Endothelial cell of umbilical vein (primary cell): ENCODE results near the gene CHURC1. TPM values are rescaled to one million over a fixed set of nuclear protein-coding genes. Genes with fewer than 3 reads are reported as not detected.

Experiments used
- BruUV-seq: library from RNA; stranded (reverse); fragments of 400-500 nt; replicated peaks from 2 replicates; lab custom pipeline; 2021; lab: Mats Ljungman, UMichigan
- CTCF ChIA-PET: fragments of 300-600, 350-600 bp; sonication (Branson Sonifier 250); formaldehyde crosslinking; loops from one replicate; lab custom pipeline; 2021; ENCODE audit warnings: antibody characterized with exemption, inconsistent platforms; lab: Charles Lee
- POLR2A ChIA-PET: fragments of 300-600, 350-600 bp; sonication (Branson Sonifier 250); formaldehyde crosslinking; loops from one replicate; lab custom pipeline; 2021; ENCODE audit warnings: antibody characterized with exemption, inconsistent platforms; lab: Charles Lee
- DNase-seq: peaks from one replicate; pipeline ENCODE4 v3.0.0-alpha.2; 2011; ENCODE audit warnings: low read depth, low spot score
- FAIRE-seq: peaks from 2 replicates; lab custom pipeline; 2011; peaks lifted over from hg19 to GRCh38; lab: Jason Lieb, UNC
- H2AFZ ChIP-seq: 2 replicates; pipeline ENCODE4 v1.6.0; 2012; ENCODE audit warnings: low read depth, low read length, control low read depth, inconsistent platforms
- H3K27ac ChIP-seq: 2 replicates; pipeline ENCODE4 v1.5.1; 2011; ENCODE audit warnings: low read depth, mild to moderate bottlenecking, control low read depth, low read length, moderate library complexity; ENCODE audit not compliant: insufficient read depth
- H3K27me3 ChIP-seq, 2 experiments: 2 replicates each; pipeline versions ENCODE4 v1.6.0 to v1.6.1; 2011; ENCODE audit warnings: low read length in 2 of 2, mixed read lengths in 1 of 2; ENCODE audit not compliant: control insufficient read depth in 2 of 2, insufficient read depth in 2 of 2
- H3K36me3 ChIP-seq, 2 experiments: 2 replicates in 1 of 2; 3 replicates in 1 of 2; pipeline ENCODE4 v1.5.1; 2011; ENCODE audit warnings: low read length in 2 of 2, mild to moderate bottlenecking in 1 of 2, moderate library complexity in 1 of 2; ENCODE audit not compliant: control insufficient read depth in 2 of 2, insufficient read depth in 2 of 2; ENCODE audit errors: extremely low read depth in 1 of 2
- H3K4me1 ChIP-seq: 3 replicates; pipeline ENCODE4 v1.5.1; 2011; ENCODE audit warnings: mild to moderate bottlenecking, low read length; ENCODE audit not compliant: control insufficient read depth, insufficient read depth; ENCODE audit errors: extremely low read depth
- H3K4me2 ChIP-seq: 2 replicates; pipeline ENCODE4 v1.6.1; 2011; ENCODE audit warnings: low read length, control low read depth, mixed read lengths; ENCODE audit not compliant: insufficient read depth
- H3K4me3 ChIP-seq, 3 experiments: fragments of 200-600 bp in 1 of 3; sonication (generic), shearing (Covaris generic) in 1 of 3; replicated peaks in 1 of 3; 2 replicates each; pipeline ENCODE4 v1.5.1; 2011 to 2016; ENCODE audit warnings: control low read depth in 3 of 3, low read length in 3 of 3, mild to moderate bottlenecking in 2 of 3, inconsistent platforms in 1 of 3, low read depth in 1 of 3, moderate library complexity in 1 of 3; ENCODE audit not compliant: insufficient read depth in 1 of 3
- H3K79me2 ChIP-seq: 2 replicates; pipeline ENCODE4 v1.6.0; 2012; ENCODE audit warnings: low read length, inconsistent platforms; ENCODE audit not compliant: control insufficient read depth, insufficient read depth
- H3K9ac ChIP-seq: replicated peaks from 2 replicates; pipeline ENCODE3; 2011; ENCODE audit warnings: low read length, control low read depth; ENCODE audit not compliant: insufficient read depth; ENCODE audit errors: extremely low read depth
- H3K9me1 ChIP-seq: replicated peaks from 3 replicates; pipeline ENCODE4 v1.6.0; 2011; ENCODE audit warnings: mild to moderate bottlenecking, low read length; ENCODE audit not compliant: control insufficient read depth, insufficient read depth; ENCODE audit errors: extremely low read depth
- H3K9me3 ChIP-seq: replicated peaks from 2 replicates; pipeline ENCODE4 v1.5.1; 2012; ENCODE audit warnings: low read length, inconsistent platforms; ENCODE audit not compliant: control insufficient read depth, insufficient read depth
- H4K20me1 ChIP-seq: replicated peaks from 2 replicates; pipeline ENCODE3; 2011; ENCODE audit warnings: mild to moderate bottlenecking, low read length; ENCODE audit not compliant: control insufficient read depth, insufficient read depth; ENCODE audit errors: extremely low read depth
- EZH2 ChIP-seq: IDR thresholded peaks from 2 replicates; pipeline ENCODE4 v1.6.1; 2012; ENCODE audit warnings: borderline replicate concordance, low read depth, mild to moderate bottlenecking, moderate library complexity, low read length, inconsistent platforms; ENCODE audit not compliant: severe bottlenecking
- JUN ChIP-seq: IDR thresholded peaks from 2 replicates; pipeline ENCODE4 v1.6.1; 2011; ENCODE audit warnings: borderline replicate concordance, low read depth; ENCODE audit not compliant: insufficient read length, insufficient read depth
- POLR2A ChIP-seq: IDR thresholded peaks from 2 replicates; pipeline ENCODE4 v1.6.1; 2012; ENCODE audit warnings: low read depth, mild to moderate bottlenecking, control low read depth, low read length
- POLR2AphosphoS5 ChIP-seq: IDR thresholded peaks from 2 replicates; pipeline ENCODE4 v1.6.1; 2012; ENCODE audit warnings: low read depth, mild to moderate bottlenecking, control low read depth, low read length, moderate library complexity; ENCODE audit not compliant: insufficient read depth
- dilution Hi-C: fragments of 300-500 bp; cut with MboI; formaldehyde crosslinking; loops from one replicate; pipeline ENCODE4 v1.15.0; 2019; ENCODE audit warnings: low sequenced_read_pairs; ENCODE audit not compliant: extremely low pct_ligation_motif_present
- intact Hi-C: fragments of 100-400 bp; cut with micrococcal nuclease; formaldehyde crosslinking; loops from one replicate; pipeline ENCODE4 v1.10.0; 2022
- polyA plus RNA-seq, 4 experiments: library from polyadenylated mRNA; depleted of rRNA in 3 of 4; stranded (reverse) in 3 of 4; unstranded in 1 of 4; fragments of >200 nt; gene quantifications; 2 replicates each; pipeline versions ENCODE4 v1.2.1 to v1.2.3, GENCODE V29; 2011 to 2012; ENCODE audit warnings: missing spikeins in 1 of 4
- total RNA-seq: library from RNA; stranded (reverse); gene quantifications from 2 replicates; pipeline ENCODE4 v1.2.3, GENCODE V29; 2021
- TF ChIP-seq, protein P1 (sequence below): IDR thresholded peaks from 2 replicates; pipeline ENCODE4 v1.6.1; 2011; ENCODE audit not compliant: insufficient read depth, insufficient read length
- TF ChIP-seq, protein P2 (sequence below), 2 donors: IDR thresholded peaks; 1 replicate in 1 of 2; 2 replicates in 1 of 2; pipeline ENCODE4 v1.5.1; 2011; ENCODE audit warnings: low read length in 2 of 2, mild to moderate bottlenecking in 2 of 2, moderate library complexity in 2 of 2, control low read depth in 1 of 2, inconsistent platforms in 1 of 2, low read depth in 1 of 2; ENCODE audit not compliant: insufficient read depth in 1 of 2; ENCODE audit errors: extremely low read depth in 1 of 2

CHURC1 gene
- total and polyA plus RNA-seq, 2 donors (not counting 3 experiments of a cell fraction or from before 2014, with no cell fraction given): 44.4 to 62.2 TPM

DNA sequence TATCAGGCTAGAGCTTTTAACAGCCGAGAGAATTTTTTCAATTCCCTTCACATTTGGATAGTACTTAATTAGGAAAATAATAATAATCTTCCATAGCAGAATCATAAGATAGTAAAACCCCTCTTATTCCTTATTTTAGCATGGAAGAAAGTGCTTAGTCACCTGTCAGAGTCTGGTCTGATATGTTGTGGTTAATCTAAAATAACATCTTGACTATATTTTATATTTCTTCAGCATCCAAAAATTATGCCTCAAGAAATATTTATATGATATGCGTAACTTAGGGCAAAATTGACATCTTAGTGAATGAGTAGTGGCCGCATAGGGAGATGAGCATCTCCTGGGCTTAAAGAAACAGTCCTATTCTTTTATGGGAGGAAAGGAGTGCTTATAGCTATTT lies 12.8 kb downstream of the CHURC1 start:
- Histone ChIP-seq H4K20me1 (no peaks in the 10 kb centered on the region), H3K4me3 (no peak overlapping the region), H3K9me1 (no peaks in the 10 kb centered on the region), H3K4me1 (no peaks in the 10 kb centered on the region), H3K9ac (no peak overlapping the region), H3K4me2 (no peak overlapping the region), H3K27ac (no peak overlapping the region), H3K9me3 (no peaks in the 10 kb centered on the region), H2AFZ (no peak overlapping the region), H3K79me2 (no peaks in the 10 kb centered on the region), H3K36me3 (peaks cover 3 to 8% of the 10 kb centered on the region in 2 experiments), H3K27me3 (no peaks in the 10 kb centered on the region)
- CTCF ChIA-PET: interaction anchor here (2.4 to 3.9 kb wide), 2 partner anchors 9 to 16 kb away, joined by 10 to 15 read pairs; no protein-coding TSS in a partner anchor
- intact Hi-C loops (no loop called here), dilution Hi-C loops (no loop called here)
- TF ChIP-seq POLR2A: no peak
- no peak for TF ChIP-seq EZH2
- TF ChIP-seq, protein P1, sequence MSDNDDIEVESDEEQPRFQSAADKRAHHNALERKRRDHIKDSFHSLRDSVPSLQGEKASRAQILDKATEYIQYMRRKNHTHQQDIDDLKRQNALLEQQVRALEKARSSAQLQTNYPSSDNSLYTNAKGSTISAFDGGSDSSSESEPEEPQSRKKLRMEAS: no peak
- TF ChIP-seq, protein P2, sequence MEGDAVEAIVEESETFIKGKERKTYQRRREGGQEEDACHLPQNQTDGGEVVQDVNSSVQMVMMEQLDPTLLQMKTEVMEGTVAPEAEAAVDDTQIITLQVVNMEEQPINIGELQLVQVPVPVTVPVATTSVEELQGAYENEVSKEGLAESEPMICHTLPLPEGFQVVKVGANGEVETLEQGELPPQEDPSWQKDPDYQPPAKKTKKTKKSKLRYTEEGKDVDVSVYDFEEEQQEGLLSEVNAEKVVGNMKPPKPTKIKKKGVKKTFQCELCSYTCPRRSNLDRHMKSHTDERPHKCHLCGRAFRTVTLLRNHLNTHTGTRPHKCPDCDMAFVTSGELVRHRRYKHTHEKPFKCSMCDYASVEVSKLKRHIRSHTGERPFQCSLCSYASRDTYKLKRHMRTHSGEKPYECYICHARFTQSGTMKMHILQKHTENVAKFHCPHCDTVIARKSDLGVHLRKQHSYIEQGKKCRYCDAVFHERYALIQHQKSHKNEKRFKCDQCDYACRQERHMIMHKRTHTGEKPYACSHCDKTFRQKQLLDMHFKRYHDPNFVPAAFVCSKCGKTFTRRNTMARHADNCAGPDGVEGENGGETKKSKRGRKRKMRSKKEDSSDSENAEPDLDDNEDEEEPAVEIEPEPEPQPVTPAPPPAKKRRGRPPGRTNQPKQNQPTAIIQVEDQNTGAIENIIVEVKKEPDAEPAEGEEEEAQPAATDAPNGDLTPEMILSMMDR (IDR thresholded peaks at IDR 0.05; ENCODE audit: extremely low read depth in 1 of 2, insufficient read depth in 1 of 2, low read depth in 1 of 2, low read length in 2 of 2): no peak
- no peak for TF ChIP-seq POLR2AphosphoS5
- TF ChIP-seq JUN: no peak
- DNase-seq: no peak
- POLR2A ChIA-PET: no interaction called here
- BruUV-seq: no TSS peak
- no peak for FAIRE-seq
